Erythroblast (primary cell): Measurements from ENCODE around the gene NDST1.

Source experiments
- GATA1 ChIP-seq: IDR thresholded peaks from 2 replicates; pipeline ENCODE4 v1.6.1; 2011; ENCODE audit warnings: low read depth, mild to moderate bottlenecking, control low read depth, low read length, moderate library complexity
- POLR2A ChIP-seq: IDR thresholded peaks from 2 replicates; pipeline ENCODE4 v1.6.1; 2011; ENCODE audit warnings: mild to moderate bottlenecking, low read length

GRCh38 chr5:150582241-150583109 is 74.5 kb downstream of the NDST1 start:
- TF ChIP-seq POLR2A, result no peak
- no peak for TF ChIP-seq GATA1
